ENCODE measurements around the gene SMARCD3.
A peak's percentile ranks its signal among the peaks of the same experiment; 100 is the strongest.

The SMARCD3 gene

GRCh38 chr7:151272405-151272804 is 23.9 kb upstream of the SMARCD3 start:
- H3K27me3 ChIP-seq: peaks cover 12% of the 10 kb centered on the region
- H3K4me3 ChIP-seq (ENCODE audit: low read depth in 1 of 2, low read length in 1 of 2): no peak overlapping the region
- peak overlapping the region; percentile 63 for H3K27ac ChIP-seq
- no peaks in the 10 kb centered on the region for H3K9me3 ChIP-seq
- H3K4me1 ChIP-seq (ENCODE audit: control insufficient read depth in 1 of 2, insufficient read depth in 1 of 2, low read depth in 1 of 2, low read length in 1 of 2): peaks cover 66 to 69% of the 10 kb centered on the region in 2 experiments
- TF ChIP-seq CTCF (IDR thresholded peaks at IDR 0.05): no peak
- no peaks in the 10 kb centered on the region for H3K36me3 ChIP-seq

GRCh38 chr7:151271699-151272355 is 23.3 kb upstream of the SMARCD3 start:
- no peak for TF ChIP-seq CTCF (IDR thresholded peaks at IDR 0.05)
- no peaks in the 10 kb centered on the region for H3K9me3 ChIP-seq
- no peak overlapping the region for H3K4me3 ChIP-seq (ENCODE audit: low read depth in 1 of 2, low read length in 1 of 2)
- H3K4me1 ChIP-seq (ENCODE audit: control insufficient read depth in 1 of 2, insufficient read depth in 1 of 2, low read depth in 1 of 2, low read length in 1 of 2): peaks cover 62 to 65% of the 10 kb centered on the region in 2 experiments
- H3K27me3 ChIP-seq: peaks cover 7% of the 10 kb centered on the region
- H3K27ac ChIP-seq: peak overlapping the region; percentile 63
- no peaks in the 10 kb centered on the region for H3K36me3 ChIP-seq

- no peaks in the 10 kb centered on the region for H3K36me3 ChIP-seq
- H3K4me3 ChIP-seq (ENCODE audit: low read depth in 1 of 2, low read length in 1 of 2): no peak overlapping the region
- no peak for TF ChIP-seq CTCF (IDR thresholded peaks at IDR 0.05)
- peaks cover 44% of the 10 kb centered on the region in 2 experiments for H3K4me1 ChIP-seq (ENCODE audit: control insufficient read depth in 1 of 2, insufficient read depth in 1 of 2, low read depth in 1 of 2, low read length in 1 of 2)
- no peak overlapping the region for H3K27ac ChIP-seq
- no peaks in the 10 kb centered on the region for H3K27me3 ChIP-seq
- H3K9me3 ChIP-seq: no peaks in the 10 kb centered on the region
Observed at GRCh38 chr7:151269511-151269910, 21.0 kb upstream of the SMARCD3 start.

- Histone ChIP-seq H3K27ac (no peak overlapping the region), H3K4me1 (ENCODE audit: control insufficient read depth in 1 of 2, insufficient read depth in 1 of 2, low read depth in 1 of 2, low read length in 1 of 2) (peaks cover 3 to 4% of the 10 kb centered on the region in 2 experiments), H3K9me3 (no peaks in the 10 kb centered on the region), H3K36me3 (no peaks in the 10 kb centered on the region), H3K4me3 (ENCODE audit: low read depth in 1 of 2, low read length in 1 of 2) (no peak overlapping the region), H3K27me3 (no peaks in the 10 kb centered on the region)
- TF ChIP-seq CTCF (IDR thresholded peaks at IDR 0.05): no peak
Observed at GRCh38 chr7:151265351-151265931, 16.9 kb upstream of the SMARCD3 start.

GRCh38 chr7:151264615-151265014 is 16.1 kb upstream of the SMARCD3 start:
- Histone ChIP-seq H3K9me3 (no peaks in the 10 kb centered on the region), H3K36me3 (no peaks in the 10 kb centered on the region), H3K4me3 (ENCODE audit: low read depth in 1 of 2, low read length in 1 of 2) (no peak overlapping the region), H3K27me3 (no peaks in the 10 kb centered on the region), H3K27ac (no peak overlapping the region), H3K4me1 (ENCODE audit: control insufficient read depth in 1 of 2, insufficient read depth in 1 of 2, low read depth in 1 of 2, low read length in 1 of 2) (no peaks in the 10 kb centered on the region)
- no peak for TF ChIP-seq CTCF (IDR thresholded peaks at IDR 0.05)

All from neutrophil (primary cell).